Urinary bladder (tissue), 4 donors: ENCODE results near the gene DLEU7. TPM values are rescaled to one million over a fixed set of nuclear protein-coding genes. Genes with fewer than 3 reads are reported as not detected.

Experiments
- DNase-seq: peaks from one replicate; pipeline ENCODE4 v3.0.0-alpha.2; 2015; ENCODE audit errors: extremely low spot score
- H3K27ac ChIP-seq: one replicate; pipeline ENCODE4 v1.5.1; 2013; ENCODE audit warnings: low read depth, mild to moderate bottlenecking, moderate library complexity
- H3K36me3 ChIP-seq: one replicate; pipeline ENCODE4 v1.6.1; 2013; ENCODE audit warnings: mild to moderate bottlenecking, moderate library complexity; ENCODE audit not compliant: insufficient read depth
- H3K4me1 ChIP-seq: one replicate; pipeline ENCODE4 v1.6.1; 2013; ENCODE audit warnings: mild to moderate bottlenecking, moderate library complexity; ENCODE audit not compliant: insufficient read depth
- H3K4me3 ChIP-seq: one replicate; pipeline ENCODE4 v1.5.1; 2013; ENCODE audit warnings: low read depth, low read length
- WGBS: extraction: QIAGEN DNeasy Blood & Tissue Kit; methylation state at CpG from one replicate; pipeline ENCODE4 v1.1.7; 2013; 5-methylcytosine and 5-hydroxymethylcytosine counted together
- polyA plus RNA-seq: library from polyadenylated mRNA; stranded (reverse); fragments of 200-250 nt; gene quantifications from one replicate; pipeline ENCODE4 v1.2.3, GENCODE V29; 2013
- total RNA-seq: library from RNA; depleted of rRNA; stranded (reverse); fragments of >200 nt; gene quantifications from one replicate; pipeline ENCODE4 v1.2.3, GENCODE V29; 2014
- donor health status: healthy with polysubstance abuse.
- donor health status: healthy.

DLEU7 gene
- total and polyA plus RNA-seq, 2 donors: 0.09 to 0.11 TPM

DNA sequence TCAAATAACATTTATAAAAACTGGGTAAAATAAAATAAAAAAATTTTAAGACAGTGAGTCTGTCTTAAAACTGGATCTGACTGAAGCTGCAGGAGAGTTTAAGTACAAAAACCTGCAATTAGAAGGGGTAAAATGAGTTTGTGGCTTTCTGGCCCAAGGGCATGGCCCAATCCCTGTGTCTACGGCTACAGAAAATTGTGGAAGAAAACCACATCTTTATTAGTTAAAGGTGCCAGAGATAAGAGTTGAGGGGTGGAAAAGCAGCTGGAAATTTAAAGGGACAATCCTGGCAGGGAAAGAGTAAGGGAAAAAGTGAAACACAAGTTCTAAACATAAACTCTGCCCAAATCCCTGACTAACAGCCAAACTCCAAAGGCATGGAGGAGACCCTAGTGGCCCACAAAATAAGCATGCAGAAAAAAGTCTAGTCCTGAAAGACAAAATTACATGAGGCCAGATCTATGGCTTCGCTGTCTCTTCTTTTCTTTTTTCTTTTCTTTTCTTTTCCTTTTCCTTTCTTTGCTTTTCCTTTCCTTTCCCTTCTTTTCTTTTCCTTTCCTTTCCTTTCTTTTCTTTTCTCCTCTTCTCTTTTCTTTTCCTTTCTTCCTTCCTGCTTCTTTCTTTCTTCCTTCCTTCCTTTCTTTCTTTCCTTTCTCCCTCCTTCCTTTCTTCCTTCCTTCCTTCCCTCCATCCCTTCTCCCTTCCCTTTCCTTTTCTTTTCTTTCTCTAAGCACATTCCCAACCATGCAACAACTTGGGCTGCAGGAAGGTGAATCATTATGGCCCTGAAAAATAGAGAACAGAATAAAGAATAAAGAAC, 23.5 kb upstream of the DLEU7 start:
- H3K4me1 ChIP-seq: no peaks in the 10 kb centered on the region
- no peak overlapping the region for H3K27ac ChIP-seq
- no peaks in the 10 kb centered on the region for H3K36me3 ChIP-seq
- WGBS: 72% methylated on average over 2 of the region's 2 CpGs
- no peak overlapping the region for H3K4me3 ChIP-seq
- DNase-seq: no peak

- WGBS: 91% methylated on average over 1 of the region's 1 CpG
- Histone ChIP-seq H3K27ac (no peak overlapping the region), H3K4me1 (no peaks in the 10 kb centered on the region), H3K4me3 (no peak overlapping the region), H3K36me3 (no peaks in the 10 kb centered on the region)
- no peak for DNase-seq
These were observed 21.0 kb upstream of the DLEU7 start for GRCh38 chr13:50864492-50864891.

DNA sequence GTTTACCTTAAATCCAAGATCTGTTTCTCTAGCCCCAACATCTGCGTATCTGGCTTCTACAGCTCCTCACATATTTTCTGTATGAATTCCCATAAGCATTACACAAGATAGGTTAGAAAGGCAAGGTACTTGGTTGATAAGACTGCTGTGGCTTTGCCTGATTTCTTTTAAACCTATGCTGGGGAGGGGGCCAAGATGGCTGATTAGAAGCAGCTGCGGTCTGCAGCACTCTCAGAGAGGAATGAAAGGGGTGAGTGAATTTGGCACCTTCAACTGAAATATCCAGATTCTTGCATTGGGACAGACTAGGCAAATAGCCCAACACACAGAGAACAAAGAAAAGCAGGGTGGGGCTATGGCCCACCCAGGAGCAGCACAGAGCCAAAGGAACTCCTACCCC, 12.2 kb upstream of the DLEU7 start:
- no peak for DNase-seq
- Histone ChIP-seq H3K27ac (no peak overlapping the region), H3K4me1 (no peaks in the 10 kb centered on the region), H3K4me3 (no peak overlapping the region), H3K36me3 (no peaks in the 10 kb centered on the region)
- 61% methylated on average over 2 of the region's 2 CpGs for WGBS

- no peak for DNase-seq
- whole genome bisulfite sequencing: 73% methylated on average over 2 of the region's 2 CpGs
- H3K27ac ChIP-seq: no peak overlapping the region
- no peak overlapping the region for H3K4me3 ChIP-seq
- no peaks in the 10 kb centered on the region for H3K36me3 ChIP-seq
- no peaks in the 10 kb centered on the region for H3K4me1 ChIP-seq
These were observed 7.0 kb upstream of the DLEU7 start for GRCh38 chr13:50850445-50850844.

GRCh38 chr13:50847501-50847900, 4.0 kb upstream of the DLEU7 start:
- no peaks in the 10 kb centered on the region for H3K36me3 ChIP-seq
- H3K4me1 ChIP-seq: no peaks in the 10 kb centered on the region
- no peak overlapping the region for H3K4me3 ChIP-seq
- 70% methylated on average over 5 of the region's 5 CpGs for WGBS
- DNase-seq: no peak
- no peak overlapping the region for H3K27ac ChIP-seq

DNA sequence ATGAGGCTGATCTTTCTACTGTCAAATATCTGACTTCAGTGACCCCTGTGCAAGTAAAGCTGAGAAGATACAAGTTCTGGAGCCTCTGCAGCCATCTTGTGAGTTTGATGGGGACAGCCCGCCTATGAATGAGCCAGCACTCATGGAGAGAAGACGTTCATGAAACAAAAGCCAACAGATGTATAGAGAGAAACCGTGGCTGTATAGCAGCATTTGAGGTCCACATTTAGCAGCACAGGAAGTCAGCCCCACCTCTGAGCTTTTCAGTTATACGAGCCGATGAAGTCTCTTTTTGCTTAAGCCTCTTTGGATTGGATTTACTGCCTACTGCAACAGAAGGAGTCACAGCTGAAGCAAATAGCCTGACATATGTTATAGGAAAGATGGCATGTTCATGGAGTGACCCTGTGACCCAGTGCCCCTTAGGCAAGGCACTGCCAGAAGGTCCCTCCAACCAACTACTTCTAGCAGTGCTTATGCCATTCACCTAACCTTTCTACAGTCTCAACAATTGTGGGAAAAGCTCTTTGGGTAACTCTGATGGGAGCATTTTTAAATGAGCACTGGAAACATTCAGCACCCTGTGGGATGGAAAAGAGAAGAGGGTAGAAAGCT, 3.5 kb upstream of the DLEU7 start:
- WGBS: 69% methylated on average over 5 of the region's 5 CpGs
- no peak overlapping the region for H3K27ac ChIP-seq
- H3K36me3 ChIP-seq: no peaks in the 10 kb centered on the region
- DNase-seq: no peak
- no peaks in the 10 kb centered on the region for H3K4me1 ChIP-seq
- no peak overlapping the region for H3K4me3 ChIP-seq

DNA sequence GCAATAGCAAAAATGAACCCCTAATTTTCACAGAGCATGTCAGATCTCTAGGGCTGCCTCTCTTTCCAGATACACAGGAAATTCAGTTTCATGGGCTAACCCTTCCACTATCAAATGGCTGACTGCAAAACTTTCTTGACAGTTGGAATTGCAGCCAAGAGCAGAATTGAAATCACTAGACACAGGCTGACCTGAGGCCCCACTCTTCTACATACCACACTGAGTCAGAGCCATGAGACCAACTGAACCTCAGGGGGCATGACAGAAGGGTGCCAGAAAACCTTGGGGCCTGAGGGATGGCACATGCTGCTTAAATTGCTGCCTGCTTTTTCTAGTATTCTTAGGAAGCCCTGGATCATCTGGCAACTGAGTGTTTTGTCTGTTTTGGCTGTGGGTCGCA, 1.7 kb upstream of the DLEU7 start:
- DNase-seq: no peak
- no peak overlapping the region for H3K4me3 ChIP-seq
- no peaks in the 10 kb centered on the region for H3K4me1 ChIP-seq
- no peak overlapping the region for H3K27ac ChIP-seq
- WGBS: 85% methylated on average over 1 of the region's 1 CpG
- H3K36me3 ChIP-seq: no peaks in the 10 kb centered on the region

DNA sequence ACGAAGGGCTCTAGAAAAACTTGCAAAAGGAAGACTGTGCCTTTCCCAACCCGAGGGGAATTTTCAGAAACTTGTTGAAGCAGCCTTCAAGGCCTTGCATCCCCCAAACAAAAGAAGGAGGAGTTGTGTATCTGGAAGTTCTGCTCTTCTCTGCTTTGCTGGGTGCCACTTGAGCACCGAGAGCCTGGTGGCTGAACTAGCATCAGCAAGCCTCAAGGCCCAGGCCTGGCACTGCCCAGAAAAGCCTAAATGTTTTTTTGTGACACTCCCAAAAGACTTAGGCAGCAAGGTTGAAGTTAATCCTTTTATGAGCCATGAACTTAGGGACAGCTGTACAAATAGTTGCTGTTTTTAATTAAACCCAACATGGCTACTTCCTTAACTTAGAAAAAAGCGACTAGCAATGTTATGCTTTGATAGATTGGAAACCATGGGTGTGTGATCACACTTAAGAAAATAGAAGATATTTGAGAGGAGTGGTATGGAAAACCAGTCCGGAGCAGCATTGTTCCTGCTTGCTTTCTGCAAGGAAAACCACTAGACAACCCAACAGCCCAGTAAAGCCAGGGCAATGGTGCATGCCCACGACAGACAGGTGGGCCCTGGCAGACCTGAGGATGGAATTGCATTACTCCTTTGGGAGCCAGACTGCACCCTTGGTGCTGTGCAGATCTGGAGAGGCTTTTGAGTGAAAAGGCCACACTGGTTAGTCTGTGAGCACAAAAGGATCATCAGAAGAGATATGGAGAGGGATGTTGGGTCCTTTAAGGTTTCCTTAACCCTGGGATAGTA, 788 bp upstream of the DLEU7 start:
- H3K27ac ChIP-seq: no peak overlapping the region
- H3K4me3 ChIP-seq: no peak overlapping the region
- 91% methylated on average over 6 of the region's 6 CpGs for WGBS
- H3K36me3 ChIP-seq: no peaks in the 10 kb centered on the region
- DNase-seq: no peak
- H3K4me1 ChIP-seq: no peaks in the 10 kb centered on the region

DNA sequence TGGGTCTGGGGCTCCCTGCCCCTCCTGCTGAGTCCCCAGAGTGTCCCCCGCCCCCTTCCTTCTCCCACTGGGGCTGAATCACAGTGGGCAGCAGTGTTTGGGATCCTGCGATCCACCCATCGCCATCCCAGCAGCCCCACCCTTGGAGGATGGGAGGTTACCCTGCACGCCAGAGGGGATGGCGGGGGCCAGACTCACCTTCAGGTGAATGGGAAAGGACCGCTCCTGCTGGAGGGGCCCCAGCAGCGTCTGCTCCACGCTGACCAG, 569 bp downstream of the DLEU7 start:
- H3K4me3 ChIP-seq: no peak overlapping the region
- 28% methylated on average over 8 of the region's 8 CpGs for WGBS
- H3K36me3 ChIP-seq: no peaks in the 10 kb centered on the region
- DNase-seq: no peak
- no peaks in the 10 kb centered on the region for H3K4me1 ChIP-seq
- H3K27ac ChIP-seq: no peak overlapping the region

DNA sequence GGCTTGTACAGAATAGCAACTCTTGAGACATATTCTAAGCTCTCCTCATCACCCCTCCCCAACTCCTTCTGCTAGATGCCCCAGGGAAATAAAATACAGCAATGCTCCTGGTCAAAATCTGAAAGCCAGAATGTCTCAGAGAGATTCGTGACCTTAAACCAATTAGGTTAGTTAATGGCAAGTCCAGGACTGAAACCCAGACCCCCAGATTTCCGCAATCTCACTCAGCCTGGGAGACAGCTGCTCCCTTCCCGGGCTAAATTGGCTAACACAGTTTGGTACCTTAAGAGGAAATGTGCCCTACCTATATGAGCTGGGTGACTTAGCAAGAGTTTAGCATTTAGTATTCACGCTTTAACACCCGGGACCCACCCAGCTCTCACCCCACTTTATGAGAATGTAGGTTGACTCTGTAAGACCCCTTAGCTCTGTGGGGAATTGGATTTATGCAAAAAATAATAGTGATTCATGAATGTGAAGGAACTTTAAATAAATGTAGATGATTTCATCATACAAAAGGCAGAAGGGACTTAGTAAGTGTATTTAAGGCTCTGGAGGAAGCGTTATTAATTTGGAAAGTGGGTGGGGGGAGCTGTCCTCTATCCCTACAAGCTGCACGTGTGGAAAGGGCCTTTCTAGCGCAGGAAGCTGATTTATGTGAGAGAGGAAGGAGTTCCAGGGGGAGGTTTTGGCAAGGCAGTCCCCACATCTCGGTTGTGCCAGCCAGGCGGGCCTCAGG, 1.1 kb downstream of the DLEU7 start:
- no peaks in the 10 kb centered on the region for H3K36me3 ChIP-seq
- no peak overlapping the region for H3K27ac ChIP-seq
- H3K4me1 ChIP-seq: no peaks in the 10 kb centered on the region
- DNase-seq: no peak
- no peak overlapping the region for H3K4me3 ChIP-seq
- WGBS: 75% methylated on average over 10 of the region's 10 CpGs

- H3K4me1 ChIP-seq: no peaks in the 10 kb centered on the region
- no peak overlapping the region for H3K27ac ChIP-seq
- DNase-seq: no peak
- WGBS: 95% methylated on average over 7 of the region's 7 CpGs
- H3K36me3 ChIP-seq: no peaks in the 10 kb centered on the region
- H3K4me3 ChIP-seq: no peak overlapping the region
These were observed 1.7 kb downstream of the DLEU7 start for GRCh38 chr13:50841786-50842185.

DNA sequence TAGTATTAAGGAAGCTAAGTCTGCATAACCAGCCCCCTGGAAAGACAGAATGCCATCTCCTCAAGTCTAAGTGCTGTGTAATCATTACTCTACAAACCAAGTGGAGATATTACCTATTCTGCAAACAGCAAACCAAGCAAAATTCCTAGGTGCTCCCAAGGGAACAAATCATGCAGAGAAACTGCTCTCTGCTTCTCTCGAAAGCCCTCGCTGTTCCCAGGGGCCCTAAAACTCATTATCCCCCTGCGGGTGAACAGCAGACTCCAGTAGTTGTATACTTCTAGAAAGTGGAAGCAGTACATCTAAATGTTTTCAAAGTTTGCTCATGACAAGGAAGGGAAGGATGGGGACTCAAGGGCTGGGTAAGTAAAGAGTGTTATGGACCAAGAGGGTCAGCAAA, 3.2 kb downstream of the DLEU7 start:
- H3K4me1 ChIP-seq: no peaks in the 10 kb centered on the region
- no peak for DNase-seq
- H3K4me3 ChIP-seq: no peak overlapping the region
- WGBS: 87% methylated on average over 3 of the region's 3 CpGs
- no peak overlapping the region for H3K27ac ChIP-seq
- no peaks in the 10 kb centered on the region for H3K36me3 ChIP-seq

- WGBS: 96% methylated on average over 4 of the region's 4 CpGs
- Histone ChIP-seq H3K4me3 (no peak overlapping the region), H3K36me3 (no peaks in the 10 kb centered on the region), H3K27ac (no peak overlapping the region), H3K4me1 (no peaks in the 10 kb centered on the region)
- DNase-seq: no peak
These were observed 3.7 kb downstream of the DLEU7 start for GRCh38 chr13:50839828-50840227.
